IPS-18a (cell line): Measurements from ENCODE around the gene LITAFD.

Experiments used
- H3K27ac ChIP-seq: one replicate; pipeline ENCODE4 v1.5.1; 2013; ENCODE audit warnings: low read length
- H3K27me3 ChIP-seq: one replicate; pipeline ENCODE4 v1.6.1; 2013; ENCODE audit warnings: mild to moderate bottlenecking, low read length; ENCODE audit not compliant: control insufficient read depth, insufficient read depth
- H3K36me3 ChIP-seq: one replicate; pipeline ENCODE4 v1.6.1; 2013; ENCODE audit warnings: low read depth, low read length; ENCODE audit not compliant: control insufficient read depth
- H3K4me1 ChIP-seq: one replicate; pipeline ENCODE4 v1.6.1; 2013; ENCODE audit warnings: low read depth, low read length; ENCODE audit not compliant: control insufficient read depth
- H3K4me3 ChIP-seq: one replicate; pipeline ENCODE4 v1.5.1; 2013; ENCODE audit warnings: low read length
- H3K9ac ChIP-seq: one replicate; pipeline ENCODE4 v1.6.1; 2013; ENCODE audit warnings: mild to moderate bottlenecking, low read length, moderate library complexity
- H3K9me3 ChIP-seq: one replicate; pipeline ENCODE4 v1.6.1; 2013; ENCODE audit warnings: low read depth, low read length; ENCODE audit not compliant: control insufficient read depth

Gene LITAFD

DNA sequence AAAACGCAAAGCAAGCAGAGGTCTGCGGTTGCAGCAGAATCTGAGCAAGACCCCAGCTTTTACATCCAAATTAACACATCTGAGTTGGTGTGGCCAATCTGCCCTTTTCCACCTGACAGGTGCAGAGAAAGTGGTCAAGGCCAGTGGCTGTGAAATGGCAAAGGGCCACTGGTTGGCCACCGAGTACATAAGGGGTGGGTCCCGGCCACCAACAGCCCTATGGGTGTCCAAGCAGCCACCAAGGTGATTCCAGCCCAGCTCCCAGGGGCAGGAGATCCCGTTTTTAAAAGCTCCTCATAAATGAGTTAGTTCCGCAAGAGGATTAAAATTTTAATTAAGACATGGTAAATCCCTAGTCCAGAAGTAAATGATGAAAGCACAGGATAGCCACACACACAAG is 52.5 kb downstream of the LITAFD start:
- no peaks in the 10 kb centered on the region for H3K27me3 ChIP-seq
- H3K4me1 ChIP-seq: peaks cover 16% of the 10 kb centered on the region
- H3K9me3 ChIP-seq: no peaks in the 10 kb centered on the region
- H3K9ac ChIP-seq: no peak overlapping the region
- no peak overlapping the region for H3K27ac ChIP-seq
- peaks cover 4% of the 10 kb centered on the region for H3K36me3 ChIP-seq
- no peak overlapping the region for H3K4me3 ChIP-seq
